Mononuclear cell (primary cell): ENCODE data around the gene WNT3. TPM values are rescaled to one million over a fixed set of nuclear protein-coding genes. Genes with fewer than 3 reads are reported as not detected.
A peak's percentile ranks its signal among the peaks of the same experiment; 100 is the strongest.

Source experiments
- H3K27me3 ChIP-seq: 2 replicates; pipeline ENCODE4 v1.6.0; 2011; ENCODE audit warnings: low read length, control low read depth; ENCODE audit not compliant: insufficient read depth
- H3K4me1 ChIP-seq: 2 replicates; pipeline ENCODE4 v1.5.1; 2011; ENCODE audit warnings: mild to moderate bottlenecking, low read length, control low read depth; ENCODE audit not compliant: insufficient read depth
- H3K4me3 ChIP-seq: 2 replicates; pipeline ENCODE4 v1.5.1; 2011; ENCODE audit warnings: mild to moderate bottlenecking, low read length, moderate library complexity
- H3K9me3 ChIP-seq: 2 replicates; pipeline ENCODE4 v1.5.1; 2011; ENCODE audit warnings: low read depth, mild to moderate bottlenecking, control low read depth, low read length
- total RNA-seq: library from RNA; depleted of rRNA; stranded (reverse); fragments of >200 nt; gene quantifications from one replicate; pipeline ENCODE4 v1.2.3, GENCODE V29; 2012

Gene WNT3, protein sequence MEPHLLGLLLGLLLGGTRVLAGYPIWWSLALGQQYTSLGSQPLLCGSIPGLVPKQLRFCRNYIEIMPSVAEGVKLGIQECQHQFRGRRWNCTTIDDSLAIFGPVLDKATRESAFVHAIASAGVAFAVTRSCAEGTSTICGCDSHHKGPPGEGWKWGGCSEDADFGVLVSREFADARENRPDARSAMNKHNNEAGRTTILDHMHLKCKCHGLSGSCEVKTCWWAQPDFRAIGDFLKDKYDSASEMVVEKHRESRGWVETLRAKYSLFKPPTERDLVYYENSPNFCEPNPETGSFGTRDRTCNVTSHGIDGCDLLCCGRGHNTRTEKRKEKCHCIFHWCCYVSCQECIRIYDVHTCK
- 0.10 TPM for total RNA-seq

DNA sequence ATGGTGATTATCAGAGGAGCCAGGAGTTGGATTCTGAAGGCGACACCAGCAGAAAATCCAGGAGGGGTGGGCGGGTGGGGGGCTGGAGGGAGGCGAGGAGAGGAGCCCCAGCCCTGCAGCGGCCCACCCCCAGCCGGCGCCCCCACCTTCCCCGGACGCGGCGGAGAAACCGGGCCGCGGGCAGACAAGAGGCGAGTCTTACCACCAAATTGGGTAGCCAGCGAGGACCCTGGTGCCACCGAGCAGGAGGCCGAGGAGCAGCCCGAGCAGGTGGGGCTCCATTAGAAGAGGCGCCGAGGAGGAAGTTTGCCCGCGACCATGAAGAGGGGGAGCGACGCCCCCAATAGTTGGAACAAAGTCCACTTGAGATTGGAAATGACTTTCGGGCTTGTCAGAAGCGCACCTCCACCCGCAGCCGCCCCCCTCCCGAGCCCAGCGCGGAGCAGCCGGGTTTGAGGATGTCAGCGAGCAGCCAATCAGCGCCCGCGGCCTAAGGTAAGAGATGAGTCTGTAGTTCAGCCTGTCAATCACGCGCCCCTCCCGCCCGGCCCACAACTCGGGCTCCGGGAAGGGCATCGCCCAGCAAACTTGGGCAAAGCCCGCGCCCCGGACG, at the start of gene WNT3:
TSS of gene WNT3 (minus strand) at position 377 of the 613 bp plus-strand sequence. CDS start at position 282, 95 bp downstream.
- peaks cover 84% of the 10 kb centered on the region for H3K27me3 ChIP-seq
- H3K4me3 ChIP-seq, result peak within 1 kb of the TSS; percentile 13
- peaks cover 26% of the 10 kb centered on the region for H3K4me1 ChIP-seq
- no peaks in the 10 kb centered on the region for H3K9me3 ChIP-seq

DNA sequence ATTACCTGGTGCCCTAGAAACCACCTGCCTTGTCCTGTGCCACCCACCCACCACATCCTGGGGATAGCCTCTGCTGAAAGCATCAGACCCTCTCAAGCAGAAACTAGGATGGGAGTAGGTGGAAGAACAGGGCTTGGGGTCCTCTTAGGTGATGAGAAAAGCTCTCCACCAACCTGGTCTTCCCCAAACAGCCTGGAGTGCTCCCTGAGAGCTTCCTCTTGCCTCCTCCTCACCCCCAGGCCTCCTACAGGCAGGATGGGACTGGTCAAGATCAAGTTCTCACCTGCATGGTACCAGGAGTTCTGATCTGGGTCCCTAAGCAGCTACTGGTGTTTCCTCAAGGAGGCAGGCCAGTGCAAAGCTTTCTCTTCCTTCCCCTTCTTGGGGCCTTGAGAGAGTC, 48.3 kb upstream of the WNT3 start:
- H3K9me3 ChIP-seq, result no peaks in the 10 kb centered on the region
- no peaks in the 10 kb centered on the region for H3K4me1 ChIP-seq
- no peak overlapping the region for H3K4me3 ChIP-seq
- no peaks in the 10 kb centered on the region for H3K27me3 ChIP-seq

DNA sequence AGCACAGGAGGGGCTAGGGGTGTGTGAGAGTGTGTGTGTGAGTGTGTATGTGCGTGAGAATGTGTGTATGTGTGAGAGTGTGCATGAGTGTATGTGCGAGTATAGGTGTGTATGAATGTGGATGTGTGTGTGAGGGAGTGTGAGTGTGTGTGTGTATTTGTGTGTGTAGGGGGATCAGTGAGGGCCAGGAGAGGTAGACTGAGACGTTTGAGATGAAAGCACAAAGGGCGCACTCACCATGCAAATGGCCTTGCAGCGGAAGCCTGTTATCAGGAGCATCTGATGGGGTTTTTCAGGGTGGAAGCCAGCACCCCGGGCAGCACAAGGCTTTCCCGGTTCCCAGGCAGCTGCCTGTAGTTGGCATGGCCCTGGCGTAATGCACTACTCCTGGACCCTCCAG, 47.8 kb upstream of the WNT3 start:
- Histone ChIP-seq H3K9me3 (no peaks in the 10 kb centered on the region), H3K4me3 (no peak overlapping the region), H3K27me3 (no peaks in the 10 kb centered on the region), H3K4me1 (no peaks in the 10 kb centered on the region)

DNA sequence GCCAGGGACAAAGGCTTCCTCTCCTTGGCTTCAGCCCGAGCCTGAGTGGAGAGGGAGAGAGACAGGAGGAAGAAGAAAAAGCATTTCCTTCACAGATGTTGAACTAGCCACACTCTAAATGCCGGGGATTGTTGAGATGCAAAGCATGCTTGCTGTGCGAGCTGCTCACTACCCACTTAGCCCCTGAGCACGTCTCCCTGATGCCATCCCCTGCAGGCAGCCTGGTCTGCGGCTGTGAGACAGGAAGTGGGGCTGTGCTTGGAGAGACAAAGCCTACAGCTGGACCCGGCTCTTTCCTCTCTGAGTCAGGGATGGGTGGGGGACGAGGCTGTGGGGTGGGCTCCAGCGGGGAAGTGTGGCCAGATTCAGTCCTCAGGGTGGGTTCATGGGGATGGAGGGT, 46.6 kb upstream of the WNT3 start:
- Histone ChIP-seq H3K27me3 (no peaks in the 10 kb centered on the region), H3K9me3 (no peaks in the 10 kb centered on the region), H3K4me1 (no peaks in the 10 kb centered on the region), H3K4me3 (no peak overlapping the region)

DNA sequence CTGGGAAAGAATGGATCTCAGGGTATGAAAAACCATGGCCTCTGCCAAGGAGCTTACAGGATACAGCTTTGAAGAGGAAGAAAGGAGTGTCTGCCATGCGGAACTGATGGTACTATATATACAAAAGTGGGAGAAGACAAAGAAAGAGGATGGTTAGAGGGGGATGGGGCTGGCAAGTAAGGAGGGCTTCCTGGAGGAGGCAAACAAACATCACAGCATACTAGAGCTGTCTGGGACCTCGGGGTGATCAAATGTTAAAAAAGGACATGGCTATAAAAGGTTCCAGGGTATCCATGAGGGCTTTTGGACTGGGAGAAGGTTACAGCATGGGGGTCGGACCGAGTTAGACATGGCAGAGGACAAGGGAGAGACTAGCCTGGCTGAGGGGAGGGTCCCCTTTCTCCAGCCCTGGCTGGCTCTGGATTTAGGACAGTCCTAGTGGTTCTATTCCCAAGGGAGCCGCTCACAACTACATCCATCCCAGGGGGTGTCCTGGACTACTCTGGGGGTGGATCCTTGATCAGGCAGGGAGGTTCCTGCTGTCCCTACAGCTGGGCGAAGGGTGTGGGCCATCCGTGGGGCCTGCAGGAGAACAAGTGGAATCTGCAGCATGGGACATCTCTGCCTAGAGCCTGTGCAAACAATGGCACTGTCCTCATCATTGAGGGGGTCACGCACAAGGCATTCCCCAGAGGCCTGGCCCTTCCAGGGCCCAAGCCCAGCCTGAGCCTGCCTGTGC, 45.1 kb upstream of the WNT3 start:
- no peak overlapping the region for H3K4me3 ChIP-seq
- H3K27me3 ChIP-seq, result no peaks in the 10 kb centered on the region
- no peaks in the 10 kb centered on the region for H3K9me3 ChIP-seq
- H3K4me1 ChIP-seq, result no peaks in the 10 kb centered on the region

DNA sequence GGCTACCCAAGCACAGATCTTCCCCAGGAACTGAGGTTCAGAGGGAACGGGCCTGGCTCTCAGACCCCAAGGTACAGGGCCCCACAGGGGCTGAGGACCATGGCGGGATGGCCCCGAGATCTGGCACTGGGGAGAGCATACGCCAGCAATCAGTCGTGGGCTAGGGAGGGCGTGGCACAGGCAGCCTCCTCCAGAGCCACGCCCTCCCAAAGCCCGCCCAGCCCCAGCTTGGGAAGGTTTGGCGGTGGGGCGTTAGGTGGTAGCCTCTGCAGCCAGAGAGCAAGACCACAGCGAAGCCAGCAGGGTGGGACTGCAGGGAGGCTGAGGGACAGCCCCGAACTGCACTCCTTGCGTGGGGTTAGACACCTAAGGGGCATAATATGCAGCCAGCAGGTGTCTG, 44.5 kb upstream of the WNT3 start:
- no peaks in the 10 kb centered on the region for H3K9me3 ChIP-seq
- no peaks in the 10 kb centered on the region for H3K27me3 ChIP-seq
- no peak overlapping the region for H3K4me3 ChIP-seq
- no peaks in the 10 kb centered on the region for H3K4me1 ChIP-seq

DNA sequence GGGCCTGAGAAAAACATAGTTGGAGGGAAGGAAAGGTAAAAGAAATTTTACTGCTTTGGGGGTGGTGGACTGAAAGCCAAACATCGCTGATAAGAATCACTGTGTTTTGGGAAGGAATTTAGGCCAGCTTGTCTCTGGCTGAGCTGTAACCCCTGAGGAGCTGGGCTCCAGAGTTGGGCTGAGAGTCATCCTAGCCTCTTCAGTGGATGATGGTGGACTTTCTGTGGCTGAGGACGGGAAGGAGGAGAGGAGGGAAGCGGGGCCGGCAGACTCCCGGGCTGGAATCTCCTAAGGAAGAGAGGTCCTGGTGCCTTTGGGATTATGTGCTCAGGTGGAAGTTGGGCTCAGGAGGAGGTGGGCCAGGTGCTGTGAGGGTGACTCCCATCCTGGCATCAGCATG, 41.5 kb upstream of the WNT3 start:
- Histone ChIP-seq H3K4me1 (no peaks in the 10 kb centered on the region), H3K9me3 (no peaks in the 10 kb centered on the region), H3K27me3 (no peaks in the 10 kb centered on the region), H3K4me3 (no peak overlapping the region)

DNA sequence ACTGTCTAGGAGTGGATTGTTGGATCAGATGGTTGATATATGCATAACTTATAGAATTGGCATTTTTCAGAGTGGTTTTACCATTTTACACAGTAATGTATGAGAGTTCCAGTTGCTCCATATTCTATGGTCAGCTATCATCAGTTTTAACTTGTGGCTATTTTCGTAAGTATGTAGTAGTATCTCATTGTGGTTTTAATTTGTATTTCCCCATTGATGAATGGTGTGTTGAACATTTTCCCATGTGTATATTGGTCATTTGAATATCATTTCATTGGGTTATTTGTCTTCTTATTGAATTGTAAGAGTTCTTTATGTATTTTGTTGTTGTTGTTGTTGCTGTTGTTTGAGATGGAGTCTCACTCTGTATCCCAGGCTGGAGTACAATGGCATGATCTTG, 39.1 kb upstream of the WNT3 start:
- no peak overlapping the region for H3K4me3 ChIP-seq
- H3K4me1 ChIP-seq, result no peaks in the 10 kb centered on the region
- H3K27me3 ChIP-seq, result peaks cover 13% of the 10 kb centered on the region
- H3K9me3 ChIP-seq, result no peaks in the 10 kb centered on the region

DNA sequence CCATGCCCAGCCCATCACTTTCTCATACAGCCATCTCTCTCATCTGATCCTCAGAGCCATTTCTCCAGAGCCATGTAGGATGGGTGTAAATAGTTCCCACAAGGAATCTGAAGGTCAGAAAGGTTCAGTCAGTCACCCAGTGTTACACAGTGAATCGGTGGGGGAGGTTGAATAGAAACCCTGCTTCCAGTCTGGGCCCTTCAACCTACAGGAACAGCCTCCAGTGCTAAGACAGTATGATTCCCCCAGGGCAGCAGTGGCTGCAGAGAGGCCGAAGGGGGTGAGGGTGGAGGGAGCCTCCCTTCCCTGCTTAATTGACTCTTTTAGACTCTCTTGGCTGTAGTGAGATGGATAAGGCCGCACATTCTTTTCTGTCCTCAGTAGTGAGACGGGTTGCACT, 36.5 kb upstream of the WNT3 start:
- H3K4me3 ChIP-seq, result no peak overlapping the region
- H3K27me3 ChIP-seq, result peaks cover 31% of the 10 kb centered on the region

DNA sequence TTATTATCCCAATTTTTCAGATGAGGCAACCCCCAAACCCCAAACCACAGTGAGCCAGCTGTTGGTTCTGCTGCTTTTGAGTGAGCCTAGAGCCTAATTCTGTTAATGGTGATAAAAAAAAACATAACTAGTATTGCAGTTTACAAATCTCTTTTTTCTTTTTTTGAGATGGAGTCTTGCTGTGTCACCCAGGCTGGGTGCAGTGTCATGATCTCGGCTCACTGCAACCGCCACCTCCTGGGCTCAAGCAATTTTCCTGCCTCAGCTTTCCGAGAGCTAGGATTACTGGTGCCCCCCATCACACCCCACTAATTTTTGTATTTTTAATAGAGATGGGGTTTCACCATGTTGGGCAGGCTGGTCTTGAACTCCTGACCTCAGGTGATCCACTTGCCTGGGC, 36.0 kb upstream of the WNT3 start:
- Histone ChIP-seq H3K9me3 (no peaks in the 10 kb centered on the region), H3K4me1 (peaks cover 11% of the 10 kb centered on the region), H3K27me3 (peaks cover 36% of the 10 kb centered on the region), H3K4me3 (no peak overlapping the region)

More for the DNA sequence above, 36.5 kb upstream of the WNT3 start:
- H3K4me1 ChIP-seq, result peaks cover 11% of the 10 kb centered on the region
- no peaks in the 10 kb centered on the region for H3K9me3 ChIP-seq

DNA sequence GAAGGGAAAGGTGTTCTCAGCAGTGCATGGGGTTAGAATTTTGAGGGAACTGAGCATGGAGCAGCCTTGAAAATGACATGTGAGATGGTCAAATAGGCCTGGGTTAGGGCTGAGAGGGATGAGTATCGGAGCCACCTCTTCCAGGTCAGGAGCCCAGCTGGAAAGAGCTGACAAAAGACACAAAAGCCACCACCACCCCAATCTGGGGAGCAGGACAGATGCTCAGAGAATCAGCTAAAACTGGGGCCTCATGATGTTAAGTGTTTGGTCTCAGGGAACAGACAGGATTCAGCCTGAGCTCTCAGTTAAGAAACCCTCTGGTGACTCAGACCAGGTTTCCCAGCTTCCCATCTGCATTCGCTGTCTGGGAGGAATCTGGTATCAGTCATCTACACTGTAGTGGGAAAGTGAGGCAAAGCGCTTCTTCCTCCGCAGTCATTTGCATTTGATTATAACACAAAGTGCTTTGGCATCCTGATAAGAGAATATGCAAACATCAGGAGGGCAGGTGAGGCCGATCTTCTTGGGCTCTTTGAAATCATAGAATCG, 35.5 kb upstream of the WNT3 start:
- H3K4me3 ChIP-seq, result no peak overlapping the region
- peaks cover 41% of the 10 kb centered on the region for H3K27me3 ChIP-seq
- no peaks in the 10 kb centered on the region for H3K9me3 ChIP-seq
- peaks cover 11% of the 10 kb centered on the region for H3K4me1 ChIP-seq

DNA sequence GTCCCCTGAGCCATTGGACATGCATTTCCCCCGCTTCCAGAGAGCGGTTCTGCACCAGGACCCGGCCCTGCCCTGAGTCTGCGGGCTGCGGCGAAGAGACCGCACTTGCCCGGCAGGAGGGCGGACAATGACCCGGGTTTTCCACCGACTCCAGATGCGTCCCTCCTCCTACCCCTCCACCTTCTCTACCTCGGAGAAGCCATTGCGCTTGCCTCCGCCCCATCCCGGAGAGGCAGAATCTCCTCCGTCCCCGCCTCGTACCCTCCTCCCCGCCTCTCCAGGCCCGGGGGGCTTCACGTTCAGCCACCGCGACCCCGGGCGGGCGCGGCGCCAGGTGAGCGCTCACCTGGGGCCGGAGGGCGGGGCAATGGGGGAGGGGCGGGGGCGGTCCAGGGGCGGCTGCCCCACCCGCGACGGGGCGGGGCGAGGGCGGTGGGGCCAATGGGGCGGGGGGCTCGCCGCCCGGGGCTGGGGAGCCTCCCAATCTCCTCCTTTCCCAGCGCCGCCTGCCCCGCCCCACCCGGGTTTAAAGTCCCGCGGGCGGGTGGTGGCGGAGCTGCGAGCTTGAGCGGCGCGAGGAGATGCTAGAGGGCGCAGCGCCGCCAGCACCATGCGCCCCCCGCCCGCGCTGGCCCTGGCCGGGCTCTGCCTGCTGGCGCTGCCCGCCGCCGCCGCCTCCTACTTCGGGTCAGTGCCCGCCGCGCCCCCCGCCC, 32.7 kb upstream of the WNT3 start, which contains the start of gene WNT9B:
TSS of gene WNT9B (plus strand) at position 555 of the 713 bp plus-strand sequence. CDS start at position 611, 56 bp downstream.
- peaks cover 11% of the 10 kb centered on the region for H3K4me1 ChIP-seq
- H3K4me3 ChIP-seq, result no peak within 1 kb of the TSS
- H3K9me3 ChIP-seq, result no peaks in the 10 kb centered on the region
- peaks cover 44% of the 10 kb centered on the region for H3K27me3 ChIP-seq

DNA sequence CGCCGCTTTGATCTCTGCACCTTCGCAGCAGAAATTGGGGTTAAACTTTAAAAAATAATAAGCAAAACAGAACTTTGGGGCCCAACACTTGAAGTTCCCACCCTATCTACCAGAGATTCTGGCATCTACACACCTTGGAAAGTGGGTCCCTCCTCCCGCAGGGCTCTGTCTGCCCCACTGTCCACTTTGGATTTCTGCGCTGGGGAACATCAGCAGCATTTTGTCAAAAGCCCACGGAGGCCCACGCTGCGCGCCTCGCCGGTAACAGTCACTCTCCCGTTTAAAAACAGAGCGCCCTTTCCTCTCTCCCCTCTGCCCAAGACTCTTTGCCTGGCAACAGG, 32.2 kb upstream of the WNT3 start:
- Histone ChIP-seq H3K27me3 (peaks cover 44% of the 10 kb centered on the region), H3K9me3 (no peaks in the 10 kb centered on the region), H3K4me1 (peaks cover 11% of the 10 kb centered on the region), H3K4me3 (no peak overlapping the region)

DNA sequence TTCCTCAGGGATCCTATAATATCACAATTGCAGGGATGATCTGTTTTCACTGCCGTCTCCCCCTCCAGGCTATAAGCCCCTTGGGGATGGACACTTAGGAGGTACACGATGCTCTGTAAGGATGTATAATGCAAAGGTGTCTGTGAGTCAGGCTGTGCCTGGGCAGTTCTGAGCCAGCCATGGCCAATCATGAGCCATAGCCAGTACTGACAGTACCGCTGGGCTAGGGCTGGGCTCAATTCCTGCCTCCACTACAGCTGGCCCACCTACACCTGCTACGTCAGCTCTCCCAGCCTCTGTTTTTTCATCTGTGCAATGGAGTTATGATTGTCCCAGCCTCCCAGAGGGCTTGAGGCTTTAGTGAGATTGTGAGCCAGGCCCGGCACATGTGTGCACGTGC, 30.0 kb upstream of the WNT3 start:
- Histone ChIP-seq H3K4me1 (peaks cover 11% of the 10 kb centered on the region), H3K9me3 (peaks cover 1% of the 10 kb centered on the region), H3K4me3 (no peak overlapping the region), H3K27me3 (peaks cover 40% of the 10 kb centered on the region)
